H9 (cell line): ENCODE measurements around the gene TEX28. TPM values are rescaled to one million over a fixed set of nuclear protein-coding genes. Genes with fewer than 3 reads are reported as not detected.

Source experiments
- DNase-seq: peaks from one replicate; pipeline ENCODE4 v3.0.0-alpha.2; 2017
- H2AFZ ChIP-seq: one replicate; pipeline ENCODE4 v1.6.1; 2013; ENCODE audit warnings: mild to moderate bottlenecking, low read length, control low read depth, moderate library complexity
- H2AK5ac ChIP-seq: 2 replicates; pipeline ENCODE4 v1.6.1; 2013; ENCODE audit warnings: low read length, control low read depth, mixed read lengths; ENCODE audit not compliant: insufficient read length
- H2BK120ac ChIP-seq: one replicate; pipeline ENCODE4 v1.6.1; 2013; ENCODE audit warnings: low read depth, mild to moderate bottlenecking, low read length, control low read depth, inconsistent platforms; ENCODE audit not compliant: poor library complexity, severe bottlenecking
- H2BK12ac ChIP-seq: 2 replicates; pipeline ENCODE4 v1.6.1; 2013; ENCODE audit warnings: low read length, control low read depth, mixed read lengths, low read depth; ENCODE audit not compliant: insufficient read length
- H2BK15ac ChIP-seq: 2 replicates; pipeline ENCODE4 v1.6.1; 2013; ENCODE audit warnings: low read depth, low read length, control low read depth
- H2BK20ac ChIP-seq: one replicate; pipeline ENCODE4 v1.6.1; 2013; ENCODE audit warnings: low read depth, mild to moderate bottlenecking, low read length, control low read depth, inconsistent platforms; ENCODE audit not compliant: poor library complexity, severe bottlenecking
- H2BK5ac ChIP-seq: 2 replicates; pipeline ENCODE4 v1.6.1; 2013; ENCODE audit warnings: low read length, control low read depth, mixed read lengths; ENCODE audit not compliant: insufficient read length
- H3K14ac ChIP-seq: 2 replicates; pipeline ENCODE4 v1.6.1; 2013; ENCODE audit warnings: low read length, control low read depth; ENCODE audit not compliant: insufficient read depth
- H3K18ac ChIP-seq: 2 replicates; pipeline ENCODE4 v1.6.1; 2013; ENCODE audit warnings: low read depth, mild to moderate bottlenecking, mixed read lengths, low read length, control low read depth; ENCODE audit not compliant: insufficient read length
- H3K23ac ChIP-seq: 2 replicates; pipeline ENCODE4 v1.6.1; 2013; ENCODE audit warnings: low read length, control low read depth, mixed read lengths, low read depth; ENCODE audit not compliant: insufficient read length
- H3K23me2 ChIP-seq: 2 replicates; pipeline ENCODE4 v1.6.1; 2013; ENCODE audit warnings: low read depth, mild to moderate bottlenecking, mixed read lengths, low read length, control low read depth; ENCODE audit not compliant: insufficient read length, poor library complexity, severe bottlenecking
- H3K27ac ChIP-seq: 2 replicates; pipeline ENCODE4 v1.5.1; 2013; ENCODE audit warnings: low read length, control low read depth, mixed read lengths, low read depth; ENCODE audit not compliant: insufficient read length
- H3K27me3 ChIP-seq: 2 replicates; pipeline ENCODE4 v1.6.1; 2013; ENCODE audit warnings: low read length, control low read depth, inconsistent platforms; ENCODE audit not compliant: insufficient read depth
- H3K4ac ChIP-seq: 2 replicates; pipeline ENCODE4 v1.6.1; 2013; ENCODE audit warnings: low read depth, mild to moderate bottlenecking, control low read depth, inconsistent platforms, low read length, moderate library complexity
- H3K4me1 ChIP-seq: 2 replicates; pipeline ENCODE4 v1.6.1; 2013; ENCODE audit warnings: low read length, control low read depth, inconsistent platforms; ENCODE audit not compliant: insufficient read depth
- H3K4me2 ChIP-seq: 2 replicates; pipeline ENCODE4 v1.6.1; 2013; ENCODE audit warnings: low read length, control low read depth, mixed read lengths; ENCODE audit not compliant: insufficient read length, insufficient read depth
- H3K56ac ChIP-seq: 2 replicates; pipeline ENCODE4 v1.6.1; 2013; ENCODE audit warnings: low read depth, mild to moderate bottlenecking, mixed read lengths, low read length, control low read depth; ENCODE audit not compliant: insufficient read length
- H3K79me1 ChIP-seq: 2 replicates; pipeline ENCODE4 v1.6.1; 2013; ENCODE audit warnings: low read depth, mild to moderate bottlenecking, moderate library complexity, low read length, control low read depth, inconsistent platforms; ENCODE audit not compliant: insufficient read depth, poor library complexity, severe bottlenecking
- H3K79me2 ChIP-seq: 2 replicates; pipeline ENCODE4 v1.6.1; 2013; ENCODE audit warnings: low read length, control low read depth, inconsistent platforms; ENCODE audit not compliant: insufficient read depth
- H3K9ac ChIP-seq: 2 replicates; pipeline ENCODE4 v1.6.1; 2013; ENCODE audit warnings: low read length, control low read depth, mixed read lengths; ENCODE audit not compliant: insufficient read length; ENCODE audit errors: extremely low read depth
- H3K9me3 ChIP-seq: one replicate; pipeline ENCODE4 v1.6.1; 2013; ENCODE audit warnings: low read depth, low read length, inconsistent platforms; ENCODE audit not compliant: control insufficient read depth
- H3T11ph ChIP-seq: one replicate; pipeline ENCODE4 v1.6.1; 2013; ENCODE audit warnings: mild to moderate bottlenecking, low read length, control low read depth, inconsistent platforms
- H4K20me1 ChIP-seq: one replicate; pipeline ENCODE4 v1.6.1; 2013; ENCODE audit not compliant: control insufficient read depth, insufficient read length, insufficient read depth
- H4K5ac ChIP-seq: 2 replicates; pipeline ENCODE4 v1.6.1; 2013; ENCODE audit warnings: low read depth, mild to moderate bottlenecking, mixed read lengths, low read length, control low read depth; ENCODE audit not compliant: insufficient read length
- H4K8ac ChIP-seq: replicated peaks from 2 replicates; pipeline ENCODE4 v1.6.1; 2013; ENCODE audit warnings: low read length, control low read depth, mixed read lengths, low read depth; ENCODE audit not compliant: insufficient read length
- H4K91ac ChIP-seq: 2 replicates; pipeline ENCODE4 v1.6.1; 2013; ENCODE audit warnings: low read depth, mild to moderate bottlenecking, moderate library complexity, mixed read lengths, low read length, control low read depth; ENCODE audit not compliant: insufficient read length
- H3K27ac Mint-ChIP-seq, 3 experiments: 2 replicates in 2 of 3; 3 replicates in 1 of 3; pipeline ENCODE4 v1.8.0; 2020 to 2021; ENCODE audit warnings: mixed read lengths in 3 of 3, mild to moderate bottlenecking in 1 of 3, moderate library complexity in 1 of 3
- H3K27me3 Mint-ChIP-seq: 2 replicates; pipeline ENCODE4 v1.8.0; 2021; ENCODE audit warnings: low read depth, mild to moderate bottlenecking, moderate library complexity, mixed read lengths
- H3K36me3 Mint-ChIP-seq, 3 experiments: 2 replicates in 2 of 3; 3 replicates in 1 of 3; pipeline ENCODE4 v1.8.0; 2020 to 2021; ENCODE audit warnings: low read depth in 3 of 3, mixed read lengths in 3 of 3; ENCODE audit not compliant: insufficient read depth in 1 of 3
- H3K4me1 Mint-ChIP-seq, 2 experiments: 2 replicates each; pipeline ENCODE4 v1.8.0; 2020; ENCODE audit warnings: mixed read lengths in 2 of 2
- H3K4me3 Mint-ChIP-seq, 2 experiments: 2 replicates in 1 of 2; 3 replicates in 1 of 2; pipeline ENCODE4 v1.8.0; 2020 to 2021; ENCODE audit warnings: mild to moderate bottlenecking in 2 of 2, mixed read lengths in 2 of 2, moderate library complexity in 1 of 2
- H3K9me3 Mint-ChIP-seq, 2 experiments: 2 replicates in 1 of 2; 3 replicates in 1 of 2; pipeline ENCODE4 v1.8.0; 2020; ENCODE audit warnings: mild to moderate bottlenecking in 2 of 2, mixed read lengths in 2 of 2, moderate library complexity in 1 of 2
- CTCF ChIP-seq: fragments of 200-600 bp; sonication (generic); conservative IDR thresholded peaks from 3 replicates; pipeline ENCODE4 v1.8.0; 2021; ENCODE audit warnings: antibody characterized with exemption, mild to moderate bottlenecking
- WGBS: extraction: QIAGEN DNeasy Blood & Tissue Kit; methylation state at CpG from one replicate; pipeline ENCODE4 v1.1.7; 2013; ENCODE audit warnings: missing lambda C conversion rate, low lambda C conversion rate, mixed read lengths; ENCODE audit not compliant: insufficient read length; ENCODE audit errors: extremely low coverage; 5-methylcytosine and 5-hydroxymethylcytosine counted together
- total RNA-seq: library from RNA; stranded (reverse); gene quantifications from 2 replicates; pipeline ENCODE4 v1.2.1, GENCODE V29; 2021

TEX28 gene
- total RNA-seq, 1 experiment from 2014 or later = not detected

DNA sequence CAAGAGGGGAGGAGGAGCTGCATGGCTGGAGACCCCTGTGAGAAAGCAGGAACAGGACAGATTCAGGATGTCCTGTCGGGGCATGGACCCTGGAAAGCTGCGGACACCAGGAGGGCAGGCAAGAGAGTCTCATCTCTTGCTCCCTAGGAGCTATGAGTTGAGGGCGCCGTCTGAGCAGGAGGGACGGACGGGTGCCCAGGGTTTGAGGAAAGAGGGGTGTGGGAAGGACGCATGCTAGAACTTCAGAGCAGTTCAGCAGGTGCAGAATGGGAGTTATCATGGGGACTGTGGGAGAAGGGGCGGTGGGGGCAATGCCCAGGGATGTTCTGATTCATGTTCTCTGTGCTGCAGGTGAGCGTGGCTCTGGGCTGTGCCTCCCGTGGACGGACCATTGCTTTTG is 25.5 kb upstream of the TEX28 start:
- no peak overlapping the region for H3K4me2 ChIP-seq
- no peak overlapping the region for H2BK5ac ChIP-seq
- no peak overlapping the region for H3T11ph ChIP-seq
- WGBS = no CpG with 5 or more reads among the region's 11 CpGs
- H2BK12ac ChIP-seq = no peak overlapping the region
- no peak overlapping the region for H3K27ac ChIP-seq
- Mint-ChIP-seq H3K4me3 (no peak overlapping the region), H3K36me3 (peaks cover 0 to 2% (median 0%) of the 10 kb centered on the region in 3 experiments; a peak in 1 of 7 replicates), H3K4me1 (peaks cover 0 to 9% of the 10 kb centered on the region in 2 experiments; a peak in 2 of 4 replicates), H3K9me3 (peaks cover 78 to 84% of the 10 kb centered on the region in 2 experiments), H3K27ac (no peak overlapping the region), H3K27me3 (peaks cover 24% of the 10 kb centered on the region)
- no peaks in the 10 kb centered on the region for H3K79me1 ChIP-seq
- H3K9ac ChIP-seq = no peak overlapping the region
- no peak overlapping the region for H2BK20ac ChIP-seq
- no peak overlapping the region for H4K91ac ChIP-seq
- H4K5ac ChIP-seq = no peak overlapping the region
- H3K9me3 ChIP-seq = peaks cover 23% of the 10 kb centered on the region
- no peak overlapping the region for H3K18ac ChIP-seq
- no peak for DNase-seq
- no peak overlapping the region for H2AK5ac ChIP-seq
- H4K8ac ChIP-seq = no peak overlapping the region
- H3K56ac ChIP-seq = no peak overlapping the region
- H3K27me3 ChIP-seq = no peaks in the 10 kb centered on the region
- no peak overlapping the region for H3K4ac ChIP-seq
- H3K4me1 ChIP-seq = no peaks in the 10 kb centered on the region
- H2AFZ ChIP-seq = no peak overlapping the region
- H3K79me2 ChIP-seq = no peaks in the 10 kb centered on the region
- H3K23ac ChIP-seq = no peak overlapping the region
- no peak overlapping the region for H3K14ac ChIP-seq
- TF ChIP-seq CTCF = no peak
- no peak overlapping the region for H2BK120ac ChIP-seq
- H4K20me1 ChIP-seq = no peaks in the 10 kb centered on the region
- H2BK15ac ChIP-seq = no peak overlapping the region
- H3K23me2 ChIP-seq = no peaks in the 10 kb centered on the region
